Peyer's patch (tissue), 4 donors: ENCODE data around the gene ZNF813.
A peak's percentile ranks its signal among the peaks of the same experiment; 100 is the strongest.

Source experiments
- POLR2A ChIP-seq, 2 donors: fragments of 450-650 bp; IDR thresholded peaks; one replicate each; pipeline ENCODE4 v1.5.1; 2017; ENCODE audit warnings: antibody characterized with exemption in 2 of 2, mild to moderate bottlenecking in 2 of 2, moderate library complexity in 2 of 2
- TF ChIP-seq, protein P1 (sequence below), 6 experiments: fragments of 450-650 bp in 4 of 6; fragments of 200-600 bp in 2 of 6; sonication (generic) in 1 of 6; IDR thresholded peaks; one replicate each; pipeline ENCODE4 v1.5.1; 2017 to 2019; ENCODE audit warnings: antibody characterized with exemption in 6 of 6, mild to moderate bottlenecking in 3 of 6, moderate library complexity in 1 of 6

DNA sequence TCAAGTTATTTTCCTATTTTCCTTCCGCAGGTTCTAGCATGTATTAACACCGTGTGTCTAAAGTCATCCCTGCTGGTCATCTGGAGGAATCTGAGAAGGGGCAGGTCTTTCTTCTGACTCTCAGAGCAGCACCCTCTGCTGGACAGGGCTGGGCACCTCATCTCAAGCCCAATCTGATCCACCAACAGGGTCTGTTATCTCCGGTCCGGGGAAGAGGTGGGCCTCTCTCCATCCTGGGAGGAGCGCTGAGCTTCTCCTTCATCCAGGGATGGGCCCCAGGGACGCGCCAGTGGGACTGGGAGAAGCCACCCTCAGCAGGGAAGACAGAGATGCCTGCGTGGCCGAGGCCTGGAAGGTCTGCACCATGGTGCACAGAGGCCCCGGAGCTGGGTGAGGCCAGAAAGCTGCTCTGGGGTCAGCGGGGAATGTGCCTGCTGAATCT, 44.4 kb downstream of the ZNF813 start:
- TF ChIP-seq, protein P1, sequence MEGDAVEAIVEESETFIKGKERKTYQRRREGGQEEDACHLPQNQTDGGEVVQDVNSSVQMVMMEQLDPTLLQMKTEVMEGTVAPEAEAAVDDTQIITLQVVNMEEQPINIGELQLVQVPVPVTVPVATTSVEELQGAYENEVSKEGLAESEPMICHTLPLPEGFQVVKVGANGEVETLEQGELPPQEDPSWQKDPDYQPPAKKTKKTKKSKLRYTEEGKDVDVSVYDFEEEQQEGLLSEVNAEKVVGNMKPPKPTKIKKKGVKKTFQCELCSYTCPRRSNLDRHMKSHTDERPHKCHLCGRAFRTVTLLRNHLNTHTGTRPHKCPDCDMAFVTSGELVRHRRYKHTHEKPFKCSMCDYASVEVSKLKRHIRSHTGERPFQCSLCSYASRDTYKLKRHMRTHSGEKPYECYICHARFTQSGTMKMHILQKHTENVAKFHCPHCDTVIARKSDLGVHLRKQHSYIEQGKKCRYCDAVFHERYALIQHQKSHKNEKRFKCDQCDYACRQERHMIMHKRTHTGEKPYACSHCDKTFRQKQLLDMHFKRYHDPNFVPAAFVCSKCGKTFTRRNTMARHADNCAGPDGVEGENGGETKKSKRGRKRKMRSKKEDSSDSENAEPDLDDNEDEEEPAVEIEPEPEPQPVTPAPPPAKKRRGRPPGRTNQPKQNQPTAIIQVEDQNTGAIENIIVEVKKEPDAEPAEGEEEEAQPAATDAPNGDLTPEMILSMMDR (IDR thresholded peaks at IDR 0.05) = peak in 4 of 6 experiments; percentile 45 to 58 (median 55)
- TF ChIP-seq POLR2A (IDR thresholded peaks at IDR 0.05) = no peak
